Nephron (organoid): ENCODE results near the gene FRS3.

Experiments used
- H3K27ac Mint-ChIP-seq, 3 experiments: 2 replicates each; pipeline ENCODE4 v1.8.0; 2020; ENCODE audit warnings: mixed read lengths in 3 of 3, mild to moderate bottlenecking in 2 of 3, moderate library complexity in 1 of 3
- H3K27me3 Mint-ChIP-seq: 2 replicates; pipeline ENCODE4 v1.8.0; 2021; ENCODE audit warnings: low read depth, mild to moderate bottlenecking, moderate library complexity, mixed read lengths
- H3K36me3 Mint-ChIP-seq: 2 replicates; pipeline ENCODE4 v1.8.0; 2020; ENCODE audit warnings: low read depth, mixed read lengths
- H3K4me1 Mint-ChIP-seq: 2 replicates; pipeline ENCODE4 v1.8.0; 2020; ENCODE audit warnings: mixed read lengths
- H3K4me3 Mint-ChIP-seq, 3 experiments: 2 replicates each; pipeline ENCODE4 v1.8.0; 2020; ENCODE audit warnings: mild to moderate bottlenecking in 3 of 3, mixed read lengths in 3 of 3, moderate library complexity in 2 of 3
- H3K9me3 Mint-ChIP-seq: 2 replicates; pipeline ENCODE4 v1.8.0; 2020; ENCODE audit warnings: mixed read lengths
- TF ChIP-seq, protein P1 (sequence below), 3 experiments: fragments of 200-600 bp; sonication (generic); IDR thresholded peaks; one replicate each; pipeline ENCODE4 v1.5.0; 2021; ENCODE audit warnings: antibody characterized with exemption in 3 of 3; ENCODE audit not compliant: unreplicated experiment in 3 of 3

FRS3 gene

DNA sequence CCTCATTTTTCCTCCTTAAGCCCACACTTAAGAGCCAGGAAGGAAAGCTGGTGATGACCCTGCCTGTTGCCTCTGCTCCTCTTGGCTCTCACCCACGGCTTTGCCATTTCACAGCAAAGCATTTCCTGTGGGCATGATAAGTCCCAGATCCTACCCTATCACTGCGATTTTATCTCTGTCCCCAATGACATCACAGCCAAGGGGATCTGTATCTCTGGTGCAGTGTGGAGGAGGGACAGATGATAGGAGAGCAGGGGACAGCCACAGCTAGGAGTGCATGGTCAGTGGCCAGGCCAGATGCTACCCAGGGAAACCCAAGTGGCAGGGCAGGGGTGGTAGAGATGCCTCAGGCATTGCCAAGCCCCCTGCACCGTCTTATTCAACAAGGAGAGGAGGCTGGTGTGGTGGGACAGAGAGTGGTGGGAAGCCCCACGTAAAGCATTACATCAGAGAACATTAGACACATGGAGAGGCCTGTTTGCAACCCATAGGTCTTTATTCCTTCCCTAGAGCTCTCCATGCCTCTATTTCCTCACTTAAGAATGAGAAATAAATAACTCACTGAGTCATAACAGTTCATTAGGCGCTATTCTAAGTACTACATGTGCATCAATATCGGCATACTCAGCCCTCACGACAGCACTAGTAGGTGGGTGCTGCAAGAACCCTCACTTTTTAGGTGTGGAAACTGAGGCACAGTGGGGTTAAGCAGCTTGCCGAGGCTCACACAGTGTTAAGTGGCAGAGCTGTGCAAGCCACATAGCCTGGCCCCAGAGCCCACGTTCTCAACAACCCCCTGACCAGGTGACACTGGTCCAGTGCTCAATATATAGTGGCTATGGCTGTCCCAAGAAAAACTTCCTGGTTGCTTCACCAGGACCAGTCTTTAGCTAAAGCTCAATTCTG is 48.9 kb downstream of the FRS3 start:
- no peaks in the 10 kb centered on the region for H3K36me3 Mint-ChIP-seq

DNA sequence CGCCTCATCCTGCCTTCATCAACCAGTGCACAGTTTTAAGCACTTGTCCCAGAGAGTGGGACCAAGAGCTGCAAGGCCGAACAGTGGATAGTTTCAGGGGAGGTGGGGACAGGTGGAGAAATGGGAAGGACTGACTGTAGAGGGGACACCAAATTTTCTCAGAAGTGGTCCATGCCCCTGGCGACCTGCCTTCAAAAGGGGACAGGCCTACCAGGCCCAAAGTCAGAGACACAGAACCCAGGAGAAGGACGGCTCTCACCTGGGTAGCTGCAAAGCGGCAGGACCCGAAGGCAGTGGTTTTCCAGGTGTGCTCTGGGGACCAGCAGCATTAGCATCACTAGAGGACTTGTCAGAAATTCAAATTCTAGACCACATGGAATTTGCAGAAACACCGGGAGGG is 50.1 kb downstream of the FRS3 start:
- H3K4me3 Mint-ChIP-seq = no peak overlapping the region
- peaks cover 17% of the 10 kb centered on the region for H3K27me3 Mint-ChIP-seq
- H3K4me1 Mint-ChIP-seq = no peaks in the 10 kb centered on the region
- no peaks in the 10 kb centered on the region for H3K36me3 Mint-ChIP-seq
- H3K27ac Mint-ChIP-seq = no peak overlapping the region
- H3K9me3 Mint-ChIP-seq = no peaks in the 10 kb centered on the region
- TF ChIP-seq, protein P1, sequence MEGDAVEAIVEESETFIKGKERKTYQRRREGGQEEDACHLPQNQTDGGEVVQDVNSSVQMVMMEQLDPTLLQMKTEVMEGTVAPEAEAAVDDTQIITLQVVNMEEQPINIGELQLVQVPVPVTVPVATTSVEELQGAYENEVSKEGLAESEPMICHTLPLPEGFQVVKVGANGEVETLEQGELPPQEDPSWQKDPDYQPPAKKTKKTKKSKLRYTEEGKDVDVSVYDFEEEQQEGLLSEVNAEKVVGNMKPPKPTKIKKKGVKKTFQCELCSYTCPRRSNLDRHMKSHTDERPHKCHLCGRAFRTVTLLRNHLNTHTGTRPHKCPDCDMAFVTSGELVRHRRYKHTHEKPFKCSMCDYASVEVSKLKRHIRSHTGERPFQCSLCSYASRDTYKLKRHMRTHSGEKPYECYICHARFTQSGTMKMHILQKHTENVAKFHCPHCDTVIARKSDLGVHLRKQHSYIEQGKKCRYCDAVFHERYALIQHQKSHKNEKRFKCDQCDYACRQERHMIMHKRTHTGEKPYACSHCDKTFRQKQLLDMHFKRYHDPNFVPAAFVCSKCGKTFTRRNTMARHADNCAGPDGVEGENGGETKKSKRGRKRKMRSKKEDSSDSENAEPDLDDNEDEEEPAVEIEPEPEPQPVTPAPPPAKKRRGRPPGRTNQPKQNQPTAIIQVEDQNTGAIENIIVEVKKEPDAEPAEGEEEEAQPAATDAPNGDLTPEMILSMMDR (IDR thresholded peaks at IDR 0.05; ENCODE audit: unreplicated experiment in 3 of 3) = no peak

More for the DNA sequence above, 48.9 kb downstream of the FRS3 start:
- Mint-ChIP-seq H3K4me3 (no peak overlapping the region), H3K27me3 (peaks cover 14% of the 10 kb centered on the region), H3K4me1 (no peaks in the 10 kb centered on the region), H3K9me3 (no peaks in the 10 kb centered on the region), H3K27ac (no peak overlapping the region)
- TF ChIP-seq, protein P1 (IDR thresholded peaks at IDR 0.05; ENCODE audit: unreplicated experiment in 3 of 3) = no peak

DNA sequence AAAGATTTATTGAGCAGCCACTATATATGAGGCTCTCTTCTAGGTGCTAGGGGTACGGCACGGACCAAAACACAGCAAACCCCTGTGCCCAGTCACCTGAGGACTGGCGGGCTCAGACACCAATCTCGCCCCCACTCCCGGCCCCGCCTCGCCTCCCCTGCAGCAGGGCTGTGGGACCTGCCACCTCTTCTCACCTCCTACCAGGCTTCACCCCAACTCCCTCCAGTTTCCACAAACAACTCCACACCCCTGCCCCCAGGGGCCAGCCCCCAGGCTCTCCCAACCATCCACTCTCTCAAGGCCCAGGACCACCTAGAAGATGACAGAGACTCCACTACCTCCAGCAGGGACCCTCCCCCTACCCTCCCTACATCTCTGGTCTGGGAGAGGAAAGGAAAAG is 50.7 kb downstream of the FRS3 start:
- H3K4me1 Mint-ChIP-seq = peaks cover 3% of the 10 kb centered on the region
- no peak overlapping the region for H3K27ac Mint-ChIP-seq
- peaks cover 17% of the 10 kb centered on the region for H3K27me3 Mint-ChIP-seq
- TF ChIP-seq, protein P1 (IDR thresholded peaks at IDR 0.05; ENCODE audit: unreplicated experiment in 3 of 3) = no peak
- no peak overlapping the region for H3K4me3 Mint-ChIP-seq
- H3K9me3 Mint-ChIP-seq = no peaks in the 10 kb centered on the region
- H3K36me3 Mint-ChIP-seq = no peaks in the 10 kb centered on the region

DNA sequence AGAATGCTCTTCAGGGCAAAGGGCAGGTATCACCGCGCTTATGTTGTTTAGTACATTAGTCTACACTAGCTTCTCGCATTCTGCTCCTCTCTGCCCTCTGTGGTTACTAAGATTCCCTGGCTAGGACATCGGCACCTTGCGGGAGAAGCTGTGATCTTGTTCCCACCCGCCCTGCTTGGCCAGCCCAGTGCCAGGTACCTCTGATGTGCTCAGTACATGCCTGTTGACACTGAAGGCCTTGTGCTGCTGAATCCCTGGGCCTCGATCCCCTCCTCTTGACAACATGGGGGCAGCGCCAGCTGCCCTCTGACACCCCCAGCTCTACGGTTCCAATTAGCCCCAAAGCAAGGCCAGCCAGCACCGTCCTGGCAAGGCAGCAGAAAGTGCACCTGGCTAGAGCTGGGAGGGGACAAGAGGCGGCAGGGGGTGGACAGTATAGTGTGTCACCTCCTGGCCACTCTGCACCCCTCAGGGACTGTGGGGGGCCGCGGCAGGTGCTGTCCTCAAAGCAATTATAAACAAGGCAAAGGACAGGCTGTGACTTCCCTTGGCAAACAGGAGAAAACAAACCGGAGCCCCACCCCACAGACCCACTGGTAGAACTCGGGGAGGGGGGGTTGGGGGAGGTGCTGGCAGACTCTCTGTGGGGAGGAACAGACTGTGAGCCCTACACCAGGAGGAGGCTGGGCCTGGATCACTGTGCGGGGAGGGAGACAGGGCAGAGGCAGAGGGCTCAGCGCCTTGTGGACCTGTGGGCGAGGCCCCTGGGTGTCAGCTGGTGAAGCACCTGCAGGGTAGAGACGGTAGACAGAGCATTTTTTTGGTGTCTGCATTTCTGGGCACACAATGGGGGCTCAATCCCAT is 51.4 kb downstream of the FRS3 start:
- no peaks in the 10 kb centered on the region for H3K9me3 Mint-ChIP-seq
- H3K27me3 Mint-ChIP-seq = peaks cover 17% of the 10 kb centered on the region
- H3K4me1 Mint-ChIP-seq = peaks cover 7% of the 10 kb centered on the region
- no peak overlapping the region for H3K27ac Mint-ChIP-seq
- no peaks in the 10 kb centered on the region for H3K36me3 Mint-ChIP-seq
- TF ChIP-seq, protein P1 (IDR thresholded peaks at IDR 0.05; ENCODE audit: unreplicated experiment in 3 of 3) = no peak
- H3K4me3 Mint-ChIP-seq = no peak overlapping the region

DNA sequence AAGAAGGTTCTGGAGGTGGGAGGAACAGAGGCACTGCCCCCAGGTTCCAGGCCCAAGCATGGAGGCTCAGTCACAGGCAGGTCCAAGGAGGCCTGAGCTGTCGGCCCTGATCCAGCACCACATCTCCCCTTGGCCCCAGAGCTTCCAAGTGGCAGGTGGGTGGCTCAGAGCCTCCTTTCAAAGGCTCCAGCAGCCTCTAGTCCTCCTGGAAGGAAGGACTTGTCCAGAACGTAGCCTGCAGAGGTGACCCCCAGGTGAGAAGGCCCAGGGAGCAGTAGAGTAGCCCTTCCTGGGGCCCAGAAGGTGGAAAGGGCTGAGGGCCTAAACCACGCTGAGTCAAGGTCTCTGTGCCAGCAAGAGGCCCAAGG is 52.0 kb downstream of the FRS3 start:
- Mint-ChIP-seq H3K27me3 (peaks cover 19% of the 10 kb centered on the region), H3K9me3 (no peaks in the 10 kb centered on the region), H3K36me3 (no peaks in the 10 kb centered on the region), H3K4me3 (no peak overlapping the region), H3K4me1 (peaks cover 7% of the 10 kb centered on the region), H3K27ac (no peak overlapping the region)
- TF ChIP-seq, protein P1 (IDR thresholded peaks at IDR 0.05; ENCODE audit: unreplicated experiment in 3 of 3) = no peak
